ENCODE measurements around the gene PLK2.

PLK2 gene

GRCh38 chr5:58452566-58453258 is 7.2 kb downstream of the PLK2 start:
- no peak for DNase-seq
- intact Hi-C loops (cut with DNase I) = no loop called here

DNA sequence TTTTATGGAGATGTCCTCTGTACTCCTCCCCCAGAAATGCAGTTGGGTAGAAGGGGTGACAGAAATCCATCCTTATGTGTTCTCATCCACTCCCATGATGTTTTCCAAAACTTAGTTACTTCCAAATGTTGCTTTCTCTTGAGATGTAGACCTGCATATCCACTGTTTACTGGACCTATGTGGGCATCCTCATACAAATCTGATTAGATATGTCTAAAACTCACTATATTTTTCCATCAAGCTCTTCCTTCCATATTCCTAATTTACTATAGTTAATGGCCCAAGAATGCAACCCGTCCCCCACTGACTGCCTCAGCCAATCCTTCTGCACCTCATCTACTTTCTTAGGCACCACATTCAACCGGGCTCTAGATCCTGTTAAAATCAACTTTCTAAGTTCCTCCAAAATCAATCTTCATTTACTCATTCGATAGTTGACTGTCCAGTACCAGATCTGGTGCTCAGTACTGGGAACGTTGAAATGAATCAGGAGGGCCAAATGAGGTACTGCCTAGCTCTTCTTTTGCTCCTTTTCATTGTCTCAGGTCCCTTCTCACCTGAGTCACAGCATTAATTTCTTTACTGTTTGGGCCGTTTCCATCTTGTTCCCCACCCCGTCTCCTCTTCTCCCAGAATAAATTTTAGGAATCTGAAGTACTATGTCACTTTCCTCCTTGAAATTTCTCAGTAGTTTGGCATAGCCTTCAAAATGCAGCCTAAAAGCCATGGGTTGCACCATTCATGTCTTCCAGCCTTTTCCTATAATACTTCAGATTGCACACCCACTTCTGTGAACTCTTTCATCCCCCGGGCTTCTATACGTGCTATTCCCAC is 7.9 kb downstream of the PLK2 start:
- no peak for DNase-seq
- intact Hi-C loops (cut with DNase I) = no loop called here

GRCh38 chr5:58450811-58451629 is 8.9 kb downstream of the PLK2 start:
- intact Hi-C loops (cut with DNase I) = no loop called here
- no peak for DNase-seq

DNA sequence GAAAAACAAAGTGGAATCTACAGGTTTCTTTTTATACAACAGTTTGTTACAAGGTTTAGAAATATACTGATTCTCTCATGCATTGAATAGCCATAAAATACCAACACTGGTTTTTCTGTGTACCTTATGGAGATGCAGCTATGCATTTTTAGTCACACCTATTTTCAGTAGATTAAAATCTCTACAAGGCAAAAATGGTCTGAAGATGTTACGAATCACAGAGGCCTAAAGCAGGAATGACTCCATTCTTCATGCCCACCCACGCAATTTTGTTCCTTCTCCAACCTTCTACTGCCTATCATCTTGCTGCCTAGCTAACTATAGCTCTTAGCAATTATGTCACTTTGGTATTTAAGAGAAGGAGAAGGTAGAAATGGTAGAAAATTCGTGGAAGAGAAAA is 9.9 kb downstream of the PLK2 start:
- no peak for DNase-seq
- intact Hi-C loops (cut with DNase I) = no loop called here

DNA sequence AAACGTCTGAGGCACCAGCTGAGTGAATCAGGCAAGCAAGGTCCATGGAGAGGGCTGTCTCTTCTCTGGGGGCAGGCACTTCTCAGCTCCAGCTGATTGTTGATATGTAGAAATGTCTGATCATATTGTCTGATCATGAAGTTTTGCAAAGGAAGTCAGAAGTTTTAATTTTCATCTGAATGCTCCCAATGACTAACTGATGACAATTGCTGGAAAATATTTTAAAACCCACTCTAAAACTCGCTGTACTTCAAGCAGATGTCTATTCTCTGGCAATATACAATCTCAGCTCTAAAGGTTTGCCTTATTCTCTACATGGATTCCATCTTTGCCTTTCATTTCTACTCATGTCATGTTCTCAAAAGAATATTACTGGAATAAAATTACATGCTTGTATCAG is 12.7 kb downstream of the PLK2 start:
- no peak for DNase-seq

DNA sequence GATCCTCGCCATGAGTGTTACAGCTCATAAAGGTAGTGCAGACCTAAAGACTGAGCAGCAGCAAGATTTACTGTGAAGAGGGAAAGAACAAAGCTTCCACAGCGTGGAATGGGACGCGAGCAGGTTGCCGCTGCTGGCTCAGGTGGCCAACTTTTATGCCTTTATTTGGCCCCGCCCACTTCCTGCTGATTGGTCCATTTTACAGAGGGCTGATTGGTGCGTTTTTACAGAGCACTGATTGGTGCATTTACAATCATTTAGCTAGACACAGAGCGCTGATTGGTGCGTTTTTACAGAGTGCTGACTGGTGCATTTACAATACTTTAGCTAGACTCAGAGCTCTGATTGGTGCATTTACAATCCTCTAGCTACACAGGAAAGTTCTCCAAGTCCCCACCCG is 13.9 kb downstream of the PLK2 start:
- intact Hi-C loops (cut with DNase I) = no loop called here
- no peak for DNase-seq

More for the DNA sequence above, 12.7 kb downstream of the PLK2 start:
- intact Hi-C loops (cut with DNase I) = no loop called here

- intact Hi-C loops (cut with DNase I) = no loop called here
- DNase-seq = no peak
Observed at GRCh38 chr5:58444805-58445204, 15.1 kb downstream of the PLK2 start.

DNA sequence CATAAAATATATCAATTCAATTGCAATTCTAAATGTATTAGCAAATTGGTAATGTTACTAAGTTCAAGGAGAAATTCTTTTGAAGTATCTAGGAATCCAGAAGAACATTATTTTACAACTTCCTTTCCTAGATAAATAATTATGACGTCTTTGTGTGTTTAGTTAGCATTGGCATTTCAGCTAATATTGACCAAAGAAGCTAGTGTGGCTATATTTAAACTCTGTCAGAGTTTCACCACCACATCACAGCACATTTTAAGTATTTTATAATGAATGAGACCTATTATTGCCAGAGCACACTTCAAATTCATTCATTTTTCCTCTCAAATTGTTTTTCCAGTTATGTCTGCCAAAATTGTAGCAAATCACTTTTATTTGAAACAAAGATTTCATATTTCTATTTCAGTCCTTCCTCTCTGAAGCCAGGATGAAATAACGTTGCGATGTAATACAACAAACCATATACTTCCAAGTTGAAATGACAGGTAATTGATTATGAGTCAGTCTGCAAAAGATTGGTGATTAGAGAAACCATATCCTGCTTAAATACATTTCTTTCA is 18.9 kb downstream of the PLK2 start:
- DNase-seq = no peak
- intact Hi-C loops (cut with DNase I) = no loop called here

DNA sequence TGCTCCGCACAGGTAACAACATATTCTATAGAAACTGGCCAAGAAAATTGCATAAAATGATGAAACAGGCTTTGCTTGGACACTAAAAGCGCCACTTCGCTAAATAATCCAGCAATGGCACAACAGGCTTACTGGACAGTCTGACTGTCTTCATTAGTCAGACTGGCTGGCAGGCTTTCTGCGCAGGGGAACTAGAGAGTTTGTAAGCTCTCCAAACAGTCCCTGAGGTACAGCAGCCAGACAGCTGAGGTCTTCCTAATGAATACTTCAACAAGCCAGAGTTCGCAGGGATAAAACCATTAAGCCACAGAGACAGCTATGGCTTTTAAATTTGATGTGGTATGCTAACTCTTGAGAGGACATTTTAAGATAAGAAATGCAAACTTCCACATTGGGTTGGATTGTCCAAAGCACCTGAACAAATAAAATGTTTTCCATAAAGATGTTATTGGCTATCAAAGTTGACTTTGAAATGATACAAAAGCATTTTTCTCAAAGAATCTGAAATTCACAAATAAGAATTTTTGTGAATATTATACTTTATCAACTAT is 20.7 kb downstream of the PLK2 start:
- no peak for DNase-seq
- intact Hi-C loops (cut with DNase I) = no loop called here

DNA sequence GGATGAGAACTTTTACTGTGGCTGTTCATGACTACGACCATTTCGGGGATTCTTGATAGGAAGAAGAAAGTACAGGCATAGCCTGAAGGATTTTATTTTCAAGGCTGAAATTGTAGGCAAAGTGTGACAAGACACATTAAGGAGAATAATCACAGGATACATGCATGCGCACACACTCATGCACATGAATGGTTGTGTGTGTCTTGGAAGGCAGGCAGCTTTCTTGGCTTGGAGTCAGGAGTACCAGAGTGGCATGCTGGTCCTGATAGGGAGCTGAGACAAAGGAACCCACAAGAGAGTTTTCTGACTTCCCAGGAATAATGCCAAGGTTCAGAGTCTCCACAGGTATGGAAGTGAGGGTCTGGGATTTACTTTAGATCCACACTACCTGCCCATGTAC is 22.2 kb downstream of the PLK2 start:
- intact Hi-C loops (cut with DNase I) = no loop called here
- DNase-seq = no peak

DNA sequence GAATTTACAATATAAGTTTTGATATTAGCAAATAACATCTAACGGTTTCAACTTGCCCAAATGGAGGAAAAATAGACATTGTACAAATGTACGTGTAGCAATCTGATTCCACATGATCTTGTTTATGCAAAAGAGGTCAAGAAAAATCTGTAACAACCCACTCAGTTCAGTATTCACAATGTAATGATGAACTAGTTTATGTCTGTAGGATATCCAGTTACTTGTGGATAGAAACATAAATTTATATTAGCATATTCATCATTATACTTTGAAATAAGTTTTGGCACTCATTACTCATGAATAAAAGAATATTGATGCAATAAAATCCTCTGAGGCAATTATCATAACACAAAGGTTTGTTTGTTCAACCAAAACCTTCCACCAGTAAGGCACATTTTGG is 28.1 kb downstream of the PLK2 start:
- no peak for DNase-seq
- intact Hi-C loops (cut with DNase I) = no loop called here

DNA sequence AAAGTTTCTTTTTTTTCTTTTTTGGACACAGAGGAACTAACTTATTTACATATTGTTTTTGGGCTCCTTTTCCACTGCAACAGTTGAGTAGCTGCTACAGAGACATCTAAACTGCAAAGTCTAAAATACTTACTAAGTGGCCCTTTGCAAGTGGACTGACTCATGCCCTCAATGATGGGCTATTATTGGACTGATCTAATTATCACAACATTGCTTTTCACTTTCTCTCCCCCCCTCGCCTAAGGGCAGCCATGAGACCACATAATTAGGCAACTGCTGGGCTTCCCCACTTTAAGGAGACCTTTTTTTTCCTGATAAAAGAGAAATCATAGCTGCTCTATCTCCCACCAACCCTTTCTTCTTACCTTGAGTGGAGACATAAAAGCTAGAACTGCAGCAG is 47.0 kb downstream of the PLK2 start:
- intact Hi-C loops (cut with DNase I) = no loop called here
- DNase-seq = no peak

GRCh38 chr5:58412081-58412480 is 47.8 kb downstream of the PLK2 start:
- intact Hi-C loops (cut with DNase I) = no loop called here
- DNase-seq = no peak

- intact Hi-C loops (cut with DNase I) = no loop called here
- DNase-seq = no peak
Observed at GRCh38 chr5:58411372-58411771, 48.5 kb downstream of the PLK2 start.

GRCh38 chr5:58410441-58410840 is 49.4 kb downstream of the PLK2 start:
- intact Hi-C loops (cut with DNase I) = no loop called here
- DNase-seq = no peak

- DNase-seq = no peak
- intact Hi-C loops (cut with DNase I) = no loop called here
Observed at GRCh38 chr5:58407042-58407719, 52.7 kb downstream of the PLK2 start.

DNA sequence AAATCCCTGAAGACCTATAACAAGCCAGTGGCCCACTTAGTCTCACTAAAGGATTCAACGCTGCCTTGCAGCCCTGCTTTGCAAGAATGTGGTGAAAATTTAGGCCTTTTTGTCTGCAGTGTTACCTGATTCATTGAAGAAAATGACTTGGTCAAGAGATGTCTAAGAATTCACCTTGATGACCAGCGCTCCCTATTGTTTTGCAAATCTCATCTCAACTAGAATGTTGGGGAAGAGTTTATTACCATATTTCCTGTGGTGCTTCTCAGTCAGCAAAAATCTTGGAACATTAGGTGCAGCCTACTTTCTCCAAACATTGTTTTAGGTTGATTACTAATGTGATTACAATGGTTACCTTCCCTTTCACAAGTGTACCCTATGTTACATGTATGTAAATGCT is 53.5 kb downstream of the PLK2 start:
- intact Hi-C loops (cut with DNase I) = no loop called here

GRCh38 chr5:58405175-58405574 is 54.7 kb downstream of the PLK2 start:
- intact Hi-C loops (cut with DNase I) = no loop called here

More for the DNA sequence above, 53.5 kb downstream of the PLK2 start:
- no peak for DNase-seq

GRCh38 chr5:58404734-58405133 is 55.2 kb downstream of the PLK2 start:
- intact Hi-C loops (cut with DNase I) = no loop called here
- DNase-seq = no peak

More at GRCh38 chr5:58405175-58405574, 54.7 kb downstream of the PLK2 start:
- DNase-seq = no peak

Data from posterior cingulate gyrus (tissue), 11 donors.